SK-N-SH (cell line): ENCODE data around the gene COX5A. TPM values are rescaled to one million over a fixed set of nuclear protein-coding genes. Genes with fewer than 3 reads are reported as not detected.
A peak's percentile ranks its signal among the peaks of the same experiment; 100 is the strongest.

Experiments used
- CTCF ChIA-PET: fragments of 300-600, 350-600 bp; formaldehyde crosslinking; extraction: SDS; loops from one replicate; lab custom pipeline; 2021; lab: Yijun Ruan, JAX
- POLR2A ChIA-PET: fragments of 350-600 bp; sonication (Branson Sonifier 250); formaldehyde crosslinking; extraction: SDS; loops from one replicate; lab custom pipeline; 2020; ENCODE audit warnings: antibody characterized with exemption, inconsistent platforms; lab: Yijun Ruan, JAX
- DNase-seq: peaks from one replicate; pipeline ENCODE4 v3.0.0; 2012
- H2AFZ ChIP-seq: fragments of 200-600 bp; sonication (generic); 2 replicates; pipeline ENCODE4 v1.8.1; 2016; ENCODE audit warnings: antibody characterized with exemption, mild to moderate bottlenecking, low read depth
- H3F3A ChIP-seq: fragments of 200-600 bp; sonication (generic); replicated peaks from 2 replicates; pipeline ENCODE3; 2016; ENCODE audit warnings: antibody characterized with exemption, mild to moderate bottlenecking; ENCODE audit not compliant: insufficient read depth
- H3K27ac ChIP-seq, 2 experiments: fragments of 200-500 bp in 1 of 2; fragments of 200-600 bp in 1 of 2; sonication (Bioruptor generic) in 1 of 2; sonication (generic), shearing (Covaris generic) in 1 of 2; 2 replicates each; pipeline versions ENCODE4 v1.5.1 to v1.6.1; 2014 to 2016; ENCODE audit warnings: low read depth in 2 of 2, inconsistent platforms in 1 of 2, low read length in 1 of 2, mild to moderate bottlenecking in 1 of 2, mixed read lengths in 1 of 2
- H3K27me3 ChIP-seq: fragments of 200-600 bp; sonication (generic), shearing (Covaris generic); 2 replicates; pipeline ENCODE4 v1.6.1; 2016; ENCODE audit warnings: mixed run types; ENCODE audit not compliant: insufficient read depth
- H3K36me3 ChIP-seq, 2 experiments: fragments of 200-500 bp in 1 of 2; fragments of 200-600 bp in 1 of 2; sonication (Bioruptor generic) in 1 of 2; sonication (generic) in 1 of 2; replicated peaks in 1 of 2; 2 replicates each; pipeline versions ENCODE3 to v1.5.1; 2014 to 2016; ENCODE audit warnings: low read length in 1 of 2, mild to moderate bottlenecking in 1 of 2; ENCODE audit not compliant: insufficient read depth in 2 of 2, control insufficient read depth in 1 of 2
- H3K4me1 ChIP-seq, 2 experiments: fragments of 200-500 bp in 1 of 2; fragments of 200-600 bp in 1 of 2; sonication (Bioruptor generic) in 1 of 2; sonication (generic), shearing (Covaris generic) in 1 of 2; 2 replicates each; pipeline versions ENCODE4 v1.5.1 to v1.6.1; 2014 to 2016; ENCODE audit warnings: low read depth in 1 of 2, low read length in 1 of 2, mixed run types in 1 of 2; ENCODE audit not compliant: insufficient read depth in 2 of 2, control insufficient read depth in 1 of 2
- H3K4me2 ChIP-seq: fragments of 200-600 bp; sonication (generic), shearing (Covaris generic); 2 replicates; pipeline ENCODE4 v1.6.1; 2017; ENCODE audit warnings: mixed run types
- H3K4me3 ChIP-seq, 2 experiments: fragments of 200-500 bp in 1 of 2; fragments of 200-600 bp in 1 of 2; sonication (Bioruptor generic) in 1 of 2; sonication (generic), shearing (Covaris generic) in 1 of 2; 2 replicates each; pipeline versions ENCODE4 v1.5.1 to v1.8.1; 2014 to 2016; ENCODE audit warnings: low read depth in 2 of 2, inconsistent platforms in 1 of 2, low read length in 1 of 2, mild to moderate bottlenecking in 1 of 2, mixed read lengths in 1 of 2, moderate library complexity in 1 of 2
- H3K79me2 ChIP-seq: fragments of 200-600 bp; sonication (generic); 2 replicates; pipeline ENCODE4 v1.8.1; 2017; ENCODE audit warnings: mild to moderate bottlenecking; ENCODE audit not compliant: insufficient read depth
- H3K9ac ChIP-seq: fragments of 200-600 bp; sonication (generic); 2 replicates; pipeline ENCODE4 v1.6.1; 2017; ENCODE audit warnings: mixed run types
- H3K9me2 ChIP-seq: fragments of 200-600 bp; sonication (generic); 2 replicates; pipeline ENCODE4 v1.6.1; 2017; ENCODE audit warnings: mixed run types
- H3K9me3 ChIP-seq: fragments of 200-600 bp; sonication (generic); 2 replicates; pipeline ENCODE4 v1.6.1; 2017; ENCODE audit warnings: mixed run types, mild to moderate bottlenecking, moderate library complexity
- H4K20me1 ChIP-seq: fragments of 200-600 bp; sonication (generic); 2 replicates; pipeline ENCODE4 v1.6.1; 2017; ENCODE audit warnings: mild to moderate bottlenecking, mixed run types; ENCODE audit not compliant: insufficient read depth
- EZH2phosphoT487 ChIP-seq: fragments of 200-600 bp; sonication (generic); IDR thresholded peaks from 2 replicates; pipeline ENCODE4 v1.6.1; 2017; ENCODE audit warnings: low read depth, mixed run types, mild to moderate bottlenecking, antibody characterized with exemption, moderate library complexity, borderline replicate concordance
- FOXJ3 ChIP-seq: sonication (generic); formaldehyde crosslinking; IDR thresholded peaks from 2 replicates; pipeline ENCODE4 v1.5.1; 2020; ENCODE audit warnings: mild to moderate bottlenecking, missing genetic modification reagents
- JUND ChIP-seq: IDR thresholded peaks from 2 replicates; pipeline ENCODE4 v1.4.0; 2012
- POLR2AphosphoS5 ChIP-seq: IDR thresholded peaks from 2 replicates; pipeline ENCODE4 v1.6.1; 2012; ENCODE audit warnings: low read depth, low read length
- REST ChIP-seq: IDR thresholded peaks from 2 replicates; pipeline ENCODE4 v1.6.1; 2012; ENCODE audit warnings: mild to moderate bottlenecking, low read depth, low read length, moderate library complexity
- SMC3 ChIP-seq: IDR thresholded peaks from 2 replicates; pipeline ENCODE4 v1.6.1; 2012; ENCODE audit warnings: low read depth, low read length, improper control_type of control experiment
- TAF1 ChIP-seq: IDR thresholded peaks from 2 replicates; pipeline ENCODE4 v1.6.1; 2012; ENCODE audit warnings: low read depth, mild to moderate bottlenecking, low read length, moderate library complexity, borderline replicate concordance
- YY1 ChIP-seq: IDR thresholded peaks from 2 replicates; pipeline ENCODE4 v1.4.0; 2012; ENCODE audit warnings: low read depth, mild to moderate bottlenecking
- WGBS: methylation state at CpG from one replicate; pipeline ENCODE4 v1.1.6; 2017; ENCODE audit warnings: low lambda C conversion rate; 5-methylcytosine and 5-hydroxymethylcytosine counted together
- polyA plus RNA-seq, 3 experiments: library from polyadenylated mRNA; depleted of rRNA; stranded (reverse); fragments of >200 nt; gene quantifications; 2 replicates each; pipeline ENCODE4 v1.2.3, GENCODE V29; 2012

The COX5A gene
- polyA plus RNA-seq, 1 of the 3 experiments (the other 2 are of a cell fraction) = 158 TPM

- TF ChIP-seq REST (no peak), JUND (no peak), SMC3 (no peak), FOXJ3 (no peak), TAF1 (no peak), EZH2phosphoT487 (no peak)
Observed at GRCh38 chr15:74957476-74958035, 19.7 kb upstream of the COX5A start (continued).

- peak within 1 kb of the TSS; percentile 96 for H2AFZ ChIP-seq
- POLR2A ChIA-PET = interaction anchor here (0.7 to 5.5 kb wide), 12 partner anchors 15 to 345 kb away, joined by 3 to 47 read pairs (median 5); partner anchors contain the start of genes COX5A, PPCDC and SCAMP5
- peak within 1 kb of the TSS; percentile 54 to 64 for H3K4me3 ChIP-seq
- H4K20me1 ChIP-seq = no peaks in the 10 kb centered on the region
- H3F3A ChIP-seq = no peaks in the 10 kb centered on the region
- WGBS = 0% methylated on average over 7 of the region's 83 CpGs
- no peaks in the 10 kb centered on the region for H3K79me2 ChIP-seq
- no peaks in the 10 kb centered on the region for H3K9me2 ChIP-seq
- CTCF ChIA-PET = interaction anchor here (0.6 to 5.6 kb wide), 17 partner anchors 17 to 325 kb away, joined by 3 to 36 read pairs (median 4); partner anchors contain the start of genes COX5A, SCAMP5 and ULK3
- peak within 1 kb of the TSS in 1 of 2 experiments; percentile 98; a peak in 2 of 4 replicates for H3K27ac ChIP-seq
- H3K36me3 ChIP-seq = no peaks in the 10 kb centered on the region
- peak within 1 kb of the TSS; percentile 54; the same call in 1 of the 2 replicates for H3K9ac ChIP-seq
- H3K9me3 ChIP-seq = no peaks in the 10 kb centered on the region
- peak within 1 kb of the TSS; percentile 90 for H3K4me2 ChIP-seq
- no peak for TF ChIP-seq YY1
- TF ChIP-seq POLR2AphosphoS5 = peak; percentile 31; the same call in 1 of the 2 replicates
- TF ChIP-seq, all 33 proteins: peak for 1
- DNase-seq = peak; percentile 92
- Histone ChIP-seq H3K4me1 (peaks cover 0 to 40% of the 10 kb centered on the region in 2 experiments; a peak in 1 of 4 replicates), H3K27me3 (no peaks in the 10 kb centered on the region; the same call in 1 of the 2 replicates)
Observed at GRCh38 chr15:74956648-74957475, 19.0 kb upstream of the COX5A start, which contains the start of gene RPP25. Gene RPP25, minus strand, starts transcription at chr15:74956772. Its CDS starts 189 bp downstream, at chr15:74956583.
